Activated gamma-delta T cell treated with anti-CD3 and anti-CD28 coated beads, Interleukin-2, amount 50 U/mL, for 16 hours (primary cell): ENCODE results near the gene PLEKHM1.

ENCODE experiments used
- DNase-seq: peaks from one replicate; pipeline ENCODE4 v3.0.0-alpha.2; 2020; ENCODE audit warnings: low read depth

PLEKHM1 gene

DNA sequence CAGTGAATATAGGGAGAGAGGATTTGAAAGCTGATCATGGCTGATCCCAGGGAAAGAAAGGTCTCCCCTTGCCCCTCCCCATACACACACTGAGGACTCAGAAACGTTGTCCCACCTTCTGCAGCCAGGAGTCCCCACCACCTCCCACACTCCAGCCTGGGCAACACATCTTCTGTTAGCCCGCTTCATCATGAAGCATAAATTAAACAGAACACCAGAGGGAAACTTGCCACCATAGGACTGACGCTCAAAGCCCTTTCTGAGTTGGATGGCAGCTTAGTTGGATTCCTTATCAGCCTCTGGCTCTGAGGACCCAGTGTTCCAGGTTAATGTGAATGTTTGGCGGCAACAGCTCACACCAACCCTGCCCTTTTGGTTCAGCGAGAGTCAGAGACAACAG is 91.7 kb downstream of the PLEKHM1 start:
- no peak for DNase-seq

GRCh38 chr17:45397796-45398195 is 92.7 kb downstream of the PLEKHM1 start:
- no peak for DNase-seq

DNA sequence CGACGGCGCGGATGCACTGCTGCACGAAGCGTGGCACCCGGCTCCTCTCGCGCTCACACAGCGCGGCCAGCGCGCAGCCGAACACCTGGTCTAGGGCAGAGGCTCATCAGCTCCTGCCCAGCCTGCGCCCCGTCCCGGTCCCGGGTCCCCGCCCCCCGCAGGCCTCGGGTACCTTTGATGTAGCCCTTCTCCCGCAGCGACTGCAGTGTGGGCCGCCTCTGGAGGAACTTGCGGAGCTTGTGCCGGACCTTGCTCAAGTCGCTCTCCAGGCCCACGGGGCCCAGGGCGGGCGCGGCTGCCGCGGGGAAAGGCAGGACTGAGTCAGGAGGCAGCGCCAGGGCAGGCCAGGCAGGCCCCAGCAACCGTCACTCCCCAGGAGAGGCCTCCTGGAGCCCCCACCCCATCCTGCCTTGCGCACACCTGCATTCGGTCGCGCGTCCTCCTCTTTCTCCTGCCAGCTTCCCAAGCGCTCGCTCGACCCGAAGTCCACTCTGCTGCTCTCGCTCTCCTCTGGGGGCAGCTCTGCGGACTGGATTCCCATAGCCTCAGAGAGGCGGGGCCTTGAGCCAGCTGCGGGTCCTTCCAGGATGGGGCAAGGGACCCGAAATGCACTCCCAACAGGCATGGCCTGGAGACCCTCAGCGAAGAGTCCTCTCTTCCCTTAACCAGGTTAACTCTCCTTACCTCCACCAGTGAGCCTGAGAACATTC is 93.9 kb downstream of the PLEKHM1 start:
- no peak for DNase-seq

GRCh38 chr17:45395569-45396415 is 94.7 kb downstream of the PLEKHM1 start:
- DNase-seq, result no peak

- DNase-seq, result peak; percentile 11
Observed at GRCh38 chr17:45394913-45395568, 95.5 kb downstream of the PLEKHM1 start.

DNA sequence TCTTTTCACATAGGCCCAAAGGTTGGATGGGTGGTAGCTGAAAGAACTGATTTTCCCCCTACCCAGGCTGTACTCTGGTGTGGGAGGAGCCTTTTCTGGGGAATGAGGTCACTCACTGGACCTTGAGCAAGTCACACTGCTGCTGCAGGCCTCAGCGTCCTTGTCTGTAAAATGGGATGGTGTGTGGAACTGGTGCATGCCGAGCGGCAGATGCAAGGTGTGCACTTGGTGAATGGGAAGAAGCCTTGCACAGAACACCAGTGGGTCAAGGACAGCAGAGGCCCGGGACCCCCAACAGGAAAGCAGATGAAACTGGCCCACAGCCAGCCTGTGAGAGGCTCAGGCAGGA is 96.0 kb downstream of the PLEKHM1 start:
- DNase-seq, result no peak

- no peak for DNase-seq
Observed at GRCh38 chr17:45394091-45394490, 96.4 kb downstream of the PLEKHM1 start.

- DNase-seq, result no peak
Observed at GRCh38 chr17:45393411-45393810, 97.1 kb downstream of the PLEKHM1 start.

DNA sequence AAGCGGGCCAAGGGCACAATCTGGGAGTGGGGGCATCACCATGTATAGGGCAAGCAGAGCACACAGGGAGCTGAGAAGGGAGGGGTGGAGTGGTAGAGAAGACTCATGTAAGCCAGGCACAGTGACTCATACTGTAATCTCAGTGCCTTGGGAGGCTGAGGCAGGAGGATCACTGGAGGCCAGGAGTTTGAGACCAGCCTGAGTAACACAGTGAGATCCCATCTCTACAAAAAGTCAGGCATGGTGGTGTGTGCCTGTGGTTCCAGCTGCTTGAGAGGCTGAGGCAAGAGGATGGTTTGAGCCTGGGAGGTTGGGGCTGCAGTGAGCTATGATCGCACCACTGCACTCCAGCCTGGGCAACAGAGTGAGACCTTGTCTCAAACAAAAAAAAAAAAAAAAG is 98.6 kb downstream of the PLEKHM1 start:
- DNase-seq, result no peak

DNA sequence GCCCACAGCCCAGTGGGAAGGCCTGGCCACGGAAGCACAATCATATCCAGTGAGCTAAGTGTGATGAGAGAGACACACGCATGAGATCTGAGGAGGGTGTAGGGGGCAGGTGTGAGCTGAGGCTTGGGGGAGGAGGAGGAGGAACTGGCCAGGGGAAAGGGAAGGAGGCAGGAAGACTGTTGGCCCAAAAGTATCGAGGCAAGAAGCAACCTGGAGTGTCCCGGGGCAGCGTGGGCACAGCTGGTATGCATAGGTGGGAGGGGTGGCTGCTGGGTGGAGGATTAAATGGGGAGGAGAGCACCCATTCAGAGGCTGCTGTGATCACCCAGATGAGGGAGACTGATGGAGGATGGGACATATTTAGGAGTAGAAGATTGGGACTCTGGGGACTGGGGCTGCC is 99.2 kb downstream of the PLEKHM1 start:
- no peak for DNase-seq

- no peak for DNase-seq
Observed at GRCh38 chr17:45389354-45389753, 101.2 kb downstream of the PLEKHM1 start.

GRCh38 chr17:45388604-45389325 is 101.8 kb downstream of the PLEKHM1 start:
- no peak for DNase-seq

GRCh38 chr17:45387739-45388138 is 102.8 kb downstream of the PLEKHM1 start:
- DNase-seq, result no peak

GRCh38 chr17:45386178-45386577 is 104.3 kb downstream of the PLEKHM1 start:
- no peak for DNase-seq
